Hepatic stellate cell (primary cell): ENCODE results near the gene GORASP2.

ENCODE experiments used
- DNase-seq: peaks from one replicate; pipeline ENCODE4 v3.0.0; 2011; ENCODE audit warnings: low spot score

The GORASP2 gene

GRCh38 chr2:170999654-171000053 is 70.6 kb downstream of the GORASP2 start:
- no peak for DNase-seq

GRCh38 chr2:171004363-171004762 is 75.3 kb downstream of the GORASP2 start:
- no peak for DNase-seq

- DNase-seq, result no peak
These were observed 75.8 kb downstream of the GORASP2 start for GRCh38 chr2:171004833-171005232.

- no peak for DNase-seq
These were observed 79.6 kb downstream of the GORASP2 start for GRCh38 chr2:171008550-171009205.

GRCh38 chr2:171009386-171009785 is 80.3 kb downstream of the GORASP2 start:
- DNase-seq, result no peak

- DNase-seq, result no peak
These were observed 84.8 kb downstream of the GORASP2 start for GRCh38 chr2:171013851-171014250.

GRCh38 chr2:171016125-171016524 is 87.1 kb downstream of the GORASP2 start:
- no peak for DNase-seq
